Spinal cord (tissue), 10 donors: ENCODE data around the gene PBRM1. TPM values are rescaled to one million over a fixed set of nuclear protein-coding genes. Genes with fewer than 3 reads are reported as not detected.
A peak's percentile ranks its signal among the peaks of the same experiment; 100 is the strongest.

Experiments
- DNase-seq, 6 donors: peaks; one replicate each; pipeline versions ENCODE4 v3.0.0 to v3.0.0-alpha.2; 2013 to 2015; ENCODE audit warnings: low spot score in 6 of 6, low read depth in 4 of 6
- H3K27ac ChIP-seq: one replicate; pipeline ENCODE4 v1.5.1; 2013; ENCODE audit warnings: low read depth, low read length, control low read depth
- H3K27me3 ChIP-seq: one replicate; pipeline ENCODE4 v1.6.1; 2013; ENCODE audit warnings: low read length; ENCODE audit not compliant: control insufficient read depth, insufficient read depth
- H3K36me3 ChIP-seq: one replicate; pipeline ENCODE4 v1.6.1; 2013; ENCODE audit warnings: low read length; ENCODE audit not compliant: control insufficient read depth, insufficient read depth
- H3K4me1 ChIP-seq: one replicate; pipeline ENCODE4 v1.6.1; 2013; ENCODE audit warnings: low read length; ENCODE audit not compliant: control insufficient read depth, insufficient read depth
- H3K4me3 ChIP-seq: one replicate; pipeline ENCODE4 v1.5.1; 2013; ENCODE audit warnings: low read depth, low read length, control low read depth
- H3K9me3 ChIP-seq: one replicate; pipeline ENCODE4 v1.6.1; 2013; ENCODE audit warnings: low read length; ENCODE audit not compliant: control insufficient read depth, insufficient read depth
- WGBS: methylation state at CpG from one replicate; pipeline ENCODE4 v1.1.5; 2013; ENCODE audit warnings: missing lambda C conversion rate; ENCODE audit not compliant: insufficient coverage; 5-methylcytosine and 5-hydroxymethylcytosine counted together
- polyA plus RNA-seq, 2 donors: library from polyadenylated mRNA; unstranded; fragments of 120-200 nt; gene quantifications; one replicate each; pipeline ENCODE4 v1.2.1, GENCODE V29; 2013; ENCODE audit not compliant: insufficient read length in 2 of 2
- total RNA-seq, 2 donors: library from RNA; depleted of rRNA in 1 of 2; stranded (reverse); fragments of 120-200 nt in 1 of 2; fragments of >200 nt in 1 of 2; gene quantifications; one replicate each; pipeline versions ENCODE4 v1.2.3 to v1.2.4, GENCODE V29; 2013 to 2014
- donor health status: healthy.

PBRM1 gene
- total and polyA plus RNA-seq, 4 donors = 35.9 to 105 (median 59.4) TPM

GRCh38 chr3:52705438-52705687 is 19.6 kb upstream of the PBRM1 start:
- Histone ChIP-seq H3K27ac (peak overlapping the region; percentile 68), H3K4me3 (peak overlapping the region; percentile 96), H3K9me3 (no peaks in the 10 kb centered on the region), H3K4me1 (peaks cover 25% of the 10 kb centered on the region), H3K27me3 (no peaks in the 10 kb centered on the region), H3K36me3 (peaks cover 10% of the 10 kb centered on the region)
- DNase-seq = no peak
- under 1% methylated on average over 25 of the region's 25 CpGs for WGBS

GRCh38 chr3:52704611-52705437 is 19.1 kb upstream of the PBRM1 start:
- peak overlapping the region; percentile 68 for H3K27ac ChIP-seq
- WGBS = 0% methylated on average over 22 of the region's 22 CpGs
- H3K4me1 ChIP-seq = peaks cover 25% of the 10 kb centered on the region

DNA sequence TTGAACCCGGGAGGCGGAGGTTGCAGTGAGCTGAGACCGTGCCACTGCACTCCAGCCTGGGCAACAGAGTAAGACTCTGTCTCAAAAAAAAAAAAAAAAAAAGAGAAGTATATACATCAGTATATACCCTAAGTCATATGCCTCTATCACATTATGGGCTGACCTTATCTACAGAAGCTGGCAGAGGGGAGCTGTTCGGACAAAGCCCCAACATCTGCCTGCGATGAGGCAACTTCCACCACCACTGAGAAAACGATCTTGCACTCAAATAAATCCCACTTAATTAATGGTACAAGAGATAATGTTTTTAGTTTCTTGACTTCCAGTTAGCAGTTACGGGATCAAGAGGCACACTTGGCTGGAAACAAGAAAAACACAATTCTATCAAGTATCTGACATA is 17.6 kb upstream of the PBRM1 start:
- no peaks in the 10 kb centered on the region for H3K9me3 ChIP-seq
- peaks cover 4% of the 10 kb centered on the region for H3K36me3 ChIP-seq
- H3K4me1 ChIP-seq = peaks cover 25% of the 10 kb centered on the region
- DNase-seq = no peak
- WGBS = no CpG with 5 or more reads among the region's 7 CpGs
- no peak overlapping the region for H3K27ac ChIP-seq
- H3K27me3 ChIP-seq = no peaks in the 10 kb centered on the region
- H3K4me3 ChIP-seq = no peak overlapping the region

More at GRCh38 chr3:52704611-52705437, 19.1 kb upstream of the PBRM1 start:
- Histone ChIP-seq H3K36me3 (peaks cover 5% of the 10 kb centered on the region), H3K4me3 (peak overlapping the region; percentile 96), H3K27me3 (no peaks in the 10 kb centered on the region), H3K9me3 (no peaks in the 10 kb centered on the region)
- DNase-seq = peak in 2 of 6 donors; percentile 7 to 11

DNA sequence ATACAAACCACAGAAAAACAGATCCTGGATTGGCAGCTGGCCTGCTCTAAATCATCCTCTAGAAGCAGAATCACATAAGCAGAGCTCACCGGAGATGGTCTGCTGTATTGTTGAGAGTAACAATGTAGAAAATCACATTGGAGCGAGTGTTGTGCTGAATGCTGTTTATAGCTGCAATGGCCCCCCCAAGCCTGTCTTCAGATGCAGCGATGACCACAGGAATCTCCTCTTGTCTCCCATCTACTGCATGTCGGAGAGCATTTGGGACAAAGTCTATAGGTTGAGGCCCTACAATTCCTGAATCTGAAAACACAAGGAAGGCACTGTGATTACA is 11.9 kb upstream of the PBRM1 start:
- WGBS = 100% methylated on average over 1 of the region's 4 CpGs

GRCh38 chr3:52696830-52697631 is 11.3 kb upstream of the PBRM1 start:
- DNase-seq = no peak
- no peak overlapping the region for H3K27ac ChIP-seq
- peaks cover 24% of the 10 kb centered on the region for H3K36me3 ChIP-seq
- H3K9me3 ChIP-seq = no peaks in the 10 kb centered on the region
- no peaks in the 10 kb centered on the region for H3K4me1 ChIP-seq
- H3K27me3 ChIP-seq = no peaks in the 10 kb centered on the region
- no CpG with 5 or more reads among the region's 2 CpGs for WGBS
- no peak overlapping the region for H3K4me3 ChIP-seq

More for the DNA sequence above, 11.9 kb upstream of the PBRM1 start:
- no peaks in the 10 kb centered on the region for H3K27me3 ChIP-seq
- H3K36me3 ChIP-seq = peaks cover 18% of the 10 kb centered on the region
- H3K27ac ChIP-seq = no peak overlapping the region
- no peak for DNase-seq
- peaks cover under 1% of the 10 kb centered on the region for H3K4me1 ChIP-seq
- no peak overlapping the region for H3K4me3 ChIP-seq
- no peaks in the 10 kb centered on the region for H3K9me3 ChIP-seq

GRCh38 chr3:52695798-52696671 is 10.3 kb upstream of the PBRM1 start:
- Histone ChIP-seq H3K4me1 (no peaks in the 10 kb centered on the region), H3K27ac (no peak overlapping the region), H3K36me3 (peaks cover 30% of the 10 kb centered on the region), H3K9me3 (no peaks in the 10 kb centered on the region), H3K4me3 (no peak overlapping the region), H3K27me3 (no peaks in the 10 kb centered on the region)
- DNase-seq = no peak
- WGBS = 100% methylated on average over 1 of the region's 4 CpGs

GRCh38 chr3:52694528-52695189 is 8.9 kb upstream of the PBRM1 start:
- Histone ChIP-seq H3K27me3 (no peaks in the 10 kb centered on the region), H3K4me3 (no peak overlapping the region), H3K36me3 (peaks cover 36% of the 10 kb centered on the region), H3K4me1 (no peaks in the 10 kb centered on the region), H3K27ac (no peak overlapping the region), H3K9me3 (no peaks in the 10 kb centered on the region)
- DNase-seq = no peak
- WGBS = 100% methylated on average over 2 of the region's 7 CpGs

DNA sequence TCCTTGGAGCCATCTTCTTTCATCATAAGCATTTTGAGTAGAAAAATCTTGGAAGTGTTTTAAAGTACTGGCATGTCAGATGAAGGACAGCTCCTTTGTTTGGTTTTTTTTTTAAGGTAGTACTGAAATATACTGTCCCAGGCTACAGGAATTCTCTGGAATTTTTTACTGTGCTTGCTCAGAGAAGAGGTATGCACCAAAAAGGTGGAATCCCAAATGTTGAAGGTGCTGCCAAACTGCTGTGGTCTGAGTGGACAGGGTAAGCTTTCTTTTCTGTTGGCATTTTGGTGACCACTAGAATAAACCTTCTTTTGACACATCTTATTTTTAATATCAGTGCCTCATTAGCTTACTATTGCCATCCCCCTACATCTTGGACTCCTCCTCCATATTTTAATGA is 7.4 kb upstream of the PBRM1 start:
- Histone ChIP-seq H3K36me3 (peaks cover 33% of the 10 kb centered on the region), H3K4me3 (no peak overlapping the region), H3K4me1 (no peaks in the 10 kb centered on the region), H3K9me3 (no peaks in the 10 kb centered on the region), H3K27ac (no peak overlapping the region), H3K27me3 (no peaks in the 10 kb centered on the region)
- DNase-seq = no peak

DNA sequence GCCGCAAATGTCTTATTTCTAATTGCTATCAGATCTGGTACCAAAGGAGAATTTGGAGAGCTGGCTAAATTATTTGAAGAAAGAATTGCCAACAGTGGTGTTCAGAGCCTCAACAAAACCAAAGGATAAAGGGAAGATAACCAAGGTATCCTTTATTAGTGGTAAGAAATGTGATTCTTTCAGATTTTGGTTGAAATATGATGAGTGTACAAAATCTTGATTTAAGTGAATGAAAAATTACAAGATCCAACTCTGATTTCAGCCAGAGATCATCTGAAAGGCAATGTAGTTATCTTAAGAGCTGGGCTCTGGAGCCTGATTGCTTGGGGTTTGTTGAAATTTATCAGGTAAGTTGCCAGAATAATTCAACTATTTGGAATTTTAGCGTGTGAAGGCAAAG is 4.8 kb upstream of the PBRM1 start:
- Histone ChIP-seq H3K36me3 (peaks cover 34% of the 10 kb centered on the region), H3K4me3 (no peak overlapping the region), H3K27me3 (no peaks in the 10 kb centered on the region), H3K4me1 (no peaks in the 10 kb centered on the region), H3K27ac (no peak overlapping the region), H3K9me3 (no peaks in the 10 kb centered on the region)
- WGBS = 100% methylated on average over 1 of the region's 2 CpGs
- no peak for DNase-seq
